ENCODE results near the gene FGF5. TPM values are rescaled to one million over a fixed set of nuclear protein-coding genes. Genes with fewer than 3 reads are reported as not detected.

The FGF5 gene
- not detected for polyA plus RNA-seq (2013, experiment 1 of 2)
- not detected for polyA plus RNA-seq (2013, experiment 2 of 2)

DNA sequence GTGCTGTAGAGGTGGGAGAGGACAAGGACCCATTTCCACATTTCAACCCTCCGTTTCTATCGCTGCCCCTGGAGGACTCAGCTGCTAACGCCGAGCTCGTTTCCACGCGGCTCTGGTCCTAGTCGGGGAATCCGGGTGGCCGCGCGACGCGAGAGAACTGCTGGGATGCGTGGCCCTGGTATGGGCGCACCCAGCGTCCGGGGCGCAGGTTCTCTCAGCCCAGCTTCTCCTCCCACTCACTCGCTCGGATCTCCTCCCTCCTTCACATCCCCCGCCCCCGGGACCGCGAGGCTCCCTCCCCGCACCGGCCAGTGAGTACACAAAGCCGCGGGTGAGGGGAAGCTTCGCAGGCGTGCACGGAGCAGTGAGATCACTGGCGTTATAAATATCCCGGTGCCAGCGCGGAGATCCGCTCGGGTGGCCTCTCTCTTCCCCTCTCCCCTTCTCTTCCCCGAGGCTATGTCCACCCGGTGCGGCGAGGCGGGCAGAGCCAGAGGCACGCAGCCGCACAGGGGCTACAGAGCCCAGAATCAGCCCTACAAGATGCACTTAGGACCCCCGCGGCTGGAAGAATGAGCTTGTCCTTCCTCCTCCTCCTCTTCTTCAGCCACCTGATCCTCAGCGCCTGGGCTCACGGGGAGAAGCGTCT, at the start of gene FGF5:
FGF5 (plus strand) TSS at position 412 of the 649 bp plus-strand sequence; CDS start at position 573, 161 bp downstream.
- H3K18ac ChIP-seq (ENCODE audit: low read length): peak within 1 kb of the TSS; percentile 84
- H3K27ac ChIP-seq (replicated peaks; ENCODE audit: low read length): no peak within 1 kb of the TSS
- WGBS, 2 donors (ENCODE audit: extremely low coverage in 2 of 2, insufficient read length in 2 of 2, insufficient replicate concordance in 1 of 2): no CpG with 5 or more reads among the region's 50 CpGs
- no peak within 1 kb of the TSS for H2AK5ac ChIP-seq (ENCODE audit: low read depth, low read length)
- DNase-seq (ENCODE audit: low spot score): peak; percentile 38
- no peak within 1 kb of the TSS for H2BK5ac ChIP-seq (ENCODE audit: low read length)
- H3K36me3 ChIP-seq (replicated peaks in 1 of 2; ENCODE audit: control insufficient read depth in 2 of 2, insufficient read depth in 2 of 2, low read length in 2 of 2): no peaks in the 10 kb centered on the region
- H3K4me2 ChIP-seq (ENCODE audit: insufficient read depth, low read length, poor library complexity, severe bottlenecking): peak within 1 kb of the TSS; percentile 92
- H3K23ac ChIP-seq (ENCODE audit: low read depth, low read length, poor library complexity): peak within 1 kb of the TSS; percentile 70
- no peak within 1 kb of the TSS for H2BK120ac ChIP-seq (ENCODE audit: low read depth, low read length)
- no peak within 1 kb of the TSS for H2BK12ac ChIP-seq (ENCODE audit: low read length)
- peak within 1 kb of the TSS; percentile 74 for H3K14ac ChIP-seq (ENCODE audit: low read length)
- H3K4ac ChIP-seq (ENCODE audit: low read length): no peak within 1 kb of the TSS
- H2AFZ ChIP-seq (ENCODE audit: low read length): peak within 1 kb of the TSS; percentile 91
- H3K4me1 ChIP-seq (ENCODE audit: control insufficient read depth in 2 of 2, insufficient read depth in 1 of 2, low read depth in 1 of 2, low read length in 2 of 2): peaks cover 7 to 22% of the 10 kb centered on the region in 2 donors
- H4K91ac ChIP-seq (ENCODE audit: low read depth, low read length, poor library complexity): no peak within 1 kb of the TSS
- H3K9me3 ChIP-seq (replicated peaks in 1 of 2; ENCODE audit: control insufficient read depth in 2 of 2, insufficient read depth in 1 of 2, low read depth in 1 of 2, low read length in 2 of 2): no peaks in the 10 kb centered on the region
- no peak within 1 kb of the TSS for H4K8ac ChIP-seq (ENCODE audit: low read depth, low read length)
- peak within 1 kb of the TSS; percentile 66 for H3K9ac ChIP-seq (ENCODE audit: low read depth, low read length, poor library complexity)
- no peaks in the 10 kb centered on the region for H3K79me1 ChIP-seq (ENCODE audit: low read depth, low read length)
- H3K27me3 ChIP-seq (ENCODE audit: control insufficient read depth in 3 of 3, insufficient read depth in 3 of 3, low read depth in 1 of 3, low read length in 3 of 3): peaks cover 43 to 88% (median 77%) of the 10 kb centered on the region in 3 experiments
- H2BK15ac ChIP-seq (ENCODE audit: low read length): no peak within 1 kb of the TSS
- peak within 1 kb of the TSS; percentile 34 to 76 for H3K4me3 ChIP-seq (ENCODE audit: low read length in 2 of 2)

DNA sequence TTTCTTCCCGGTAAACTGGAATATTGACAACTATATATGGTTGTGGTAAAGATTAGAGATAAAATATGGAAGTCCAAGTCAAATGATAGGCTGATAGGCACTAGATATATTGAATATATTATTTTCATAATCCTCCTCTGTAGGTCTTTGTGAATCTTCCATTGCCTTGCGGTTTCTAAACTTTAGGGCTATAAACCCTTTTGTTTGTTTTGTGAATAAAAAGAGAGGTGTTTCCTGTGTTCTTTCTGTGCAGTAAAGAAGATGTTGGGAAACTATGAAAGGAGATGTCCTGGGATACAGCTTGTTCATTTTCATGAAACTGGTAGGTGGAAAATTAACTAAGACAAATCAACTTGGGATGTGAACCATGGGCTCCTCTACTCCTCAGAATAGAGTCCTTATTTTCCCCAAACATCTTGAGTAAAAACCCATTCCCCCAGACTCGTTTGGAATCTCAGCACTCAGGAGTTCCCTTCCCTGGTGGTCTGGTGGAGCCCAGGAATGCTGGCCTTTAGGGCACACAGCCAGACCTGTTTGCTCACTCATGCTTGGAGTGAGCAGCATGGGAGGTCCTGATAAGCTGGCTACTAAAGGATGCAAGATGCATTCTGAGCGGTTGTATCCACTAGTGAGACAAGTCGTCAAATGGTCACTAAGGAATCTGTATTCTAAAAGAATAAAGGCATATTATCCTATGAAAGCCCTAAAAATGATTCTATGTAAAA, 47.0 kb upstream of the FGF5 start:
- no peak overlapping the region for H3K23ac ChIP-seq (ENCODE audit: low read depth, low read length, poor library complexity)
- no peak overlapping the region for H4K91ac ChIP-seq (ENCODE audit: low read depth, low read length, poor library complexity)
- peaks cover 0 to 7% (median 0%) of the 10 kb centered on the region in 3 experiments for H3K27me3 ChIP-seq (ENCODE audit: control insufficient read depth in 3 of 3, insufficient read depth in 3 of 3, low read depth in 1 of 3, low read length in 3 of 3)
- H3K18ac ChIP-seq (ENCODE audit: low read length): no peak overlapping the region
- H3K4me1 ChIP-seq (ENCODE audit: control insufficient read depth in 2 of 2, insufficient read depth in 1 of 2, low read depth in 1 of 2, low read length in 2 of 2): no peaks in the 10 kb centered on the region
- H3K36me3 ChIP-seq (replicated peaks in 1 of 2; ENCODE audit: control insufficient read depth in 2 of 2, insufficient read depth in 2 of 2, low read length in 2 of 2): no peaks in the 10 kb centered on the region
- H2BK120ac ChIP-seq (ENCODE audit: low read depth, low read length): no peak overlapping the region
- H4K8ac ChIP-seq (ENCODE audit: low read depth, low read length): no peak overlapping the region
- H2BK12ac ChIP-seq (ENCODE audit: low read length): no peak overlapping the region
- no CpG with 5 or more reads among the region's 5 CpGs for WGBS, 2 donors (ENCODE audit: extremely low coverage in 2 of 2, insufficient read length in 2 of 2, insufficient replicate concordance in 1 of 2)
- no peak overlapping the region for H2AFZ ChIP-seq (ENCODE audit: low read length)
- H3K4ac ChIP-seq (ENCODE audit: low read length): no peak overlapping the region
- H3K9ac ChIP-seq (ENCODE audit: low read depth, low read length, poor library complexity): no peak overlapping the region
- H3K9me3 ChIP-seq (replicated peaks in 1 of 2; ENCODE audit: control insufficient read depth in 2 of 2, insufficient read depth in 1 of 2, low read depth in 1 of 2, low read length in 2 of 2): no peaks in the 10 kb centered on the region
- no peak overlapping the region for H2BK5ac ChIP-seq (ENCODE audit: low read length)
- H3K14ac ChIP-seq (ENCODE audit: low read length): no peak overlapping the region
- no peak overlapping the region for H2AK5ac ChIP-seq (ENCODE audit: low read depth, low read length)
- H3K79me1 ChIP-seq (ENCODE audit: low read depth, low read length): no peaks in the 10 kb centered on the region
- no peak overlapping the region for H3K27ac ChIP-seq (replicated peaks; ENCODE audit: low read length)
- no peak overlapping the region for H2BK15ac ChIP-seq (ENCODE audit: low read length)
- no peak overlapping the region for H3K4me2 ChIP-seq (ENCODE audit: insufficient read depth, low read length, poor library complexity, severe bottlenecking)
- DNase-seq (ENCODE audit: low spot score): peak; percentile 51
- no peak overlapping the region for H3K4me3 ChIP-seq (ENCODE audit: low read length in 2 of 2)

DNA sequence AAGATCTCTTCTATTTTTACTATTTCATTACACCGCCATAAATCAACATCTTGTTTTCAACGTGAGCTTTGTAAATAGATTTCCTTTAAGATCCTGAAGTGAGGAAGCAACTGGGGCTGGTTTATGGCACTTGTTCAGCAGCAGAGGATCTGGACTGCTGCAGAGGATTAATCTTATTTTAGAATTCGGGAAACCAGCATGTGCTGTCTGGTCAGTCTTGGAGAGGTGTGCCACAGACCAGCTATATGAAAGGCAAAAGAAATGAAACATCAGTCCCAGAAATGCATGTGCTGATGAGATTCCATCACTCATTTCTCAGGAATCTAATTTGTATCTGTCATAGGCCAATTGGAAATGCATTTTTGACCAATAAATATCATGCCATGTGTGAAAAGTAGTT, 45.8 kb upstream of the FGF5 start:
- Histone ChIP-seq H3K79me1 (ENCODE audit: low read depth, low read length) (no peaks in the 10 kb centered on the region), H4K91ac (ENCODE audit: low read depth, low read length, poor library complexity) (no peak overlapping the region), H2BK15ac (ENCODE audit: low read length) (no peak overlapping the region), H3K18ac (ENCODE audit: low read length) (no peak overlapping the region), H3K14ac (ENCODE audit: low read length) (no peak overlapping the region), H3K4ac (ENCODE audit: low read length) (no peak overlapping the region), H3K36me3 (replicated peaks in 1 of 2; ENCODE audit: control insufficient read depth in 2 of 2, insufficient read depth in 2 of 2, low read length in 2 of 2) (no peaks in the 10 kb centered on the region), H2AK5ac (ENCODE audit: low read depth, low read length) (no peak overlapping the region), H2BK120ac (ENCODE audit: low read depth, low read length) (no peak overlapping the region), H4K8ac (ENCODE audit: low read depth, low read length) (no peak overlapping the region), H3K4me3 (ENCODE audit: low read length in 2 of 2) (no peak overlapping the region), H3K27me3 (ENCODE audit: control insufficient read depth in 3 of 3, insufficient read depth in 3 of 3, low read depth in 1 of 3, low read length in 3 of 3) (peaks cover 0 to 7% (median 0%) of the 10 kb centered on the region in 3 experiments), H3K4me2 (ENCODE audit: insufficient read depth, low read length, poor library complexity, severe bottlenecking) (no peak overlapping the region), H2BK5ac (ENCODE audit: low read length) (no peak overlapping the region), H3K9me3 (replicated peaks in 1 of 2; ENCODE audit: control insufficient read depth in 2 of 2, insufficient read depth in 1 of 2, low read depth in 1 of 2, low read length in 2 of 2) (no peaks in the 10 kb centered on the region), H3K9ac (ENCODE audit: low read depth, low read length, poor library complexity) (no peak overlapping the region), H3K4me1 (ENCODE audit: control insufficient read depth in 2 of 2, insufficient read depth in 1 of 2, low read depth in 1 of 2, low read length in 2 of 2) (no peaks in the 10 kb centered on the region), H3K27ac (replicated peaks; ENCODE audit: low read length) (no peak overlapping the region), H2BK12ac (ENCODE audit: low read length) (no peak overlapping the region), H3K23ac (ENCODE audit: low read depth, low read length, poor library complexity) (no peak overlapping the region), H2AFZ (ENCODE audit: low read length) (no peak overlapping the region)
- no peak for DNase-seq (ENCODE audit: low spot score)
- no CpG with 5 or more reads among the region's 3 CpGs for WGBS, 2 donors (ENCODE audit: extremely low coverage in 2 of 2, insufficient read length in 2 of 2, insufficient replicate concordance in 1 of 2)

- no peak for DNase-seq (ENCODE audit: low spot score)
- H4K8ac ChIP-seq (ENCODE audit: low read depth, low read length): no peak overlapping the region
- H4K91ac ChIP-seq (ENCODE audit: low read depth, low read length, poor library complexity): no peak overlapping the region
- no peak overlapping the region for H3K23ac ChIP-seq (ENCODE audit: low read depth, low read length, poor library complexity)
- no peak overlapping the region for H2AFZ ChIP-seq (ENCODE audit: low read length)
- H3K36me3 ChIP-seq (replicated peaks in 1 of 2; ENCODE audit: control insufficient read depth in 2 of 2, insufficient read depth in 2 of 2, low read length in 2 of 2): no peaks in the 10 kb centered on the region
- no peaks in the 10 kb centered on the region for H3K9me3 ChIP-seq (replicated peaks in 1 of 2; ENCODE audit: control insufficient read depth in 2 of 2, insufficient read depth in 1 of 2, low read depth in 1 of 2, low read length in 2 of 2)
- H3K4me2 ChIP-seq (ENCODE audit: insufficient read depth, low read length, poor library complexity, severe bottlenecking): no peak overlapping the region
- no peak overlapping the region for H2BK120ac ChIP-seq (ENCODE audit: low read depth, low read length)
- H3K18ac ChIP-seq (ENCODE audit: low read length): no peak overlapping the region
- no peaks in the 10 kb centered on the region for H3K4me1 ChIP-seq (ENCODE audit: control insufficient read depth in 2 of 2, insufficient read depth in 1 of 2, low read depth in 1 of 2, low read length in 2 of 2)
- no peak overlapping the region for H3K27ac ChIP-seq (replicated peaks; ENCODE audit: low read length)
- no peak overlapping the region for H3K9ac ChIP-seq (ENCODE audit: low read depth, low read length, poor library complexity)
- peaks cover 0 to 7% (median 0%) of the 10 kb centered on the region in 3 experiments for H3K27me3 ChIP-seq (ENCODE audit: control insufficient read depth in 3 of 3, insufficient read depth in 3 of 3, low read depth in 1 of 3, low read length in 3 of 3)
- no peak overlapping the region for H3K4ac ChIP-seq (ENCODE audit: low read length)
- no peak overlapping the region for H2BK5ac ChIP-seq (ENCODE audit: low read length)
- H3K4me3 ChIP-seq (ENCODE audit: low read length in 2 of 2): no peak overlapping the region
- H3K79me1 ChIP-seq (ENCODE audit: low read depth, low read length): no peaks in the 10 kb centered on the region
- H2BK15ac ChIP-seq (ENCODE audit: low read length): no peak overlapping the region
- H2BK12ac ChIP-seq (ENCODE audit: low read length): no peak overlapping the region
- no peak overlapping the region for H3K14ac ChIP-seq (ENCODE audit: low read length)
- H2AK5ac ChIP-seq (ENCODE audit: low read depth, low read length): no peak overlapping the region
Measured at GRCh38 chr4:80221161-80221560, 45.3 kb upstream of the FGF5 start.

All from neuronal stem cell (in vitro differentiated cells).